Measurements from ENCODE around the gene CLMP.

Gene CLMP

GRCh38 chr11:123187248-123187647 lies 7.8 kb downstream of the CLMP start:
- DNase-seq (no peak), ATAC-seq (no peak)
- Mint-ChIP-seq H3K27ac (no peak overlapping the region), H3K4me1 (peaks cover 17% of the 10 kb centered on the region), H3K27me3 (peaks cover 66% of the 10 kb centered on the region), H3K4me3 (no peak overlapping the region), H3K9me3 (no peaks in the 10 kb centered on the region)

- Mint-ChIP-seq H3K4me1 (peaks cover 10% of the 10 kb centered on the region), H3K9me3 (no peaks in the 10 kb centered on the region), H3K4me3 (no peak overlapping the region), H3K27ac (no peak overlapping the region), H3K27me3 (peaks cover 66% of the 10 kb centered on the region)
- DNase-seq = no peak
- ATAC-seq = no peak
Measured at GRCh38 chr11:123186286-123186685, 8.8 kb downstream of the CLMP start.

GRCh38 chr11:123185326-123185725 lies 9.7 kb downstream of the CLMP start:
- Mint-ChIP-seq H3K27ac (no peak overlapping the region), H3K4me1 (peaks cover 10% of the 10 kb centered on the region), H3K9me3 (no peaks in the 10 kb centered on the region), H3K27me3 (peaks cover 61% of the 10 kb centered on the region), H3K4me3 (no peak overlapping the region)
- ATAC-seq (no peak), DNase-seq (no peak)

DNA sequence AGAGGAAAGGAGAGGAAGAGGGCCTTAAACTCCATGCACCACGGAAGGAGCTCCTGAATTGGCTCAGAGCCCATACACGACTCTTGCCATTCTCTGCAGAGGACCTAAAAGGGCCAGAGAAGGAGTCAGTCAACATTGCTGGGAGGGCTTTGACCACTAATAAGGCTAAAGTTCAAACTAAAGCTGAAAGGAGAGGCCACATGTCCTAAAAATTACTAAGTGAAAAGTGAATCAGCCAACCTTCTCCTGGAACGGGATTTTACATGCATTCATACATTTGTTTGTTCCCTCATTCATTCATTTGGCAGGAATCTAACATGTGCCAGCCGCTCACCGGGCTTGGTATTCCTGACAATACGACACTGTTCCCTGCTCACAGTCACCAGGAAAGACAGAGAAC lies 10.5 kb downstream of the CLMP start:
- H3K27ac Mint-ChIP-seq = no peak overlapping the region
- peaks cover 10% of the 10 kb centered on the region for H3K4me1 Mint-ChIP-seq
- ATAC-seq (no peak), DNase-seq (no peak)
- H3K27me3 Mint-ChIP-seq = peaks cover 57% of the 10 kb centered on the region
- H3K4me3 Mint-ChIP-seq = no peak overlapping the region
- no peaks in the 10 kb centered on the region for H3K9me3 Mint-ChIP-seq

- no peak for DNase-seq
- peak; percentile 78 for ATAC-seq
- Mint-ChIP-seq H3K4me1 (peaks cover 7% of the 10 kb centered on the region), H3K27ac (no peak overlapping the region), H3K9me3 (no peaks in the 10 kb centered on the region), H3K4me3 (no peak overlapping the region), H3K27me3 (peaks cover 52% of the 10 kb centered on the region)
Measured at GRCh38 chr11:123183391-123184099, 11.5 kb downstream of the CLMP start.

- no peak for DNase-seq
- Mint-ChIP-seq H3K4me1 (no peaks in the 10 kb centered on the region), H3K27ac (no peak overlapping the region), H3K27me3 (peaks cover 36% of the 10 kb centered on the region), H3K9me3 (peaks cover 0 to 1% of the 10 kb centered on the region in 2 donors), H3K4me3 (no peak overlapping the region)
- ATAC-seq = no peak
Measured at GRCh38 chr11:123181767-123182500, 13.1 kb downstream of the CLMP start.

- H3K9me3 Mint-ChIP-seq = peaks cover 0 to 5% of the 10 kb centered on the region in 2 donors
Measured at GRCh38 chr11:123181075-123181474, 14.0 kb downstream of the CLMP start.

GRCh38 chr11:123180574-123180973 lies 14.5 kb downstream of the CLMP start:
- DNase-seq = no peak
- H3K27me3 Mint-ChIP-seq = peaks cover 30% of the 10 kb centered on the region
- no peaks in the 10 kb centered on the region for H3K4me1 Mint-ChIP-seq
- H3K9me3 Mint-ChIP-seq = peaks cover 0 to 5% of the 10 kb centered on the region in 2 donors
- no peak for ATAC-seq
- no peak overlapping the region for H3K4me3 Mint-ChIP-seq
- peak overlapping the region in 1 of 2 donors; percentile 9 for H3K27ac Mint-ChIP-seq

More at GRCh38 chr11:123181075-123181474, 14.0 kb downstream of the CLMP start:
- Mint-ChIP-seq H3K27ac (peak overlapping the region in 1 of 2 donors; percentile 30), H3K4me1 (no peaks in the 10 kb centered on the region), H3K4me3 (no peak overlapping the region), H3K27me3 (peaks cover 31% of the 10 kb centered on the region)
- DNase-seq = no peak
- no peak for ATAC-seq

GRCh38 chr11:123180166-123180565 lies 14.9 kb downstream of the CLMP start:
- Mint-ChIP-seq H3K4me1 (no peaks in the 10 kb centered on the region), H3K4me3 (no peak overlapping the region), H3K27ac (peak overlapping the region in 1 of 2 donors; percentile 9), H3K9me3 (peaks cover 0 to 5% of the 10 kb centered on the region in 2 donors), H3K27me3 (peaks cover 26% of the 10 kb centered on the region)
- no peak for ATAC-seq
- DNase-seq = no peak

GRCh38 chr11:123179586-123179985 lies 15.5 kb downstream of the CLMP start:
- DNase-seq = no peak
- no peak for ATAC-seq
- no peak overlapping the region for H3K4me3 Mint-ChIP-seq
- H3K4me1 Mint-ChIP-seq = no peaks in the 10 kb centered on the region
- peaks cover 20% of the 10 kb centered on the region for H3K27me3 Mint-ChIP-seq
- H3K27ac Mint-ChIP-seq = no peak overlapping the region
- peaks cover 0 to 5% of the 10 kb centered on the region in 2 donors for H3K9me3 Mint-ChIP-seq

DNA sequence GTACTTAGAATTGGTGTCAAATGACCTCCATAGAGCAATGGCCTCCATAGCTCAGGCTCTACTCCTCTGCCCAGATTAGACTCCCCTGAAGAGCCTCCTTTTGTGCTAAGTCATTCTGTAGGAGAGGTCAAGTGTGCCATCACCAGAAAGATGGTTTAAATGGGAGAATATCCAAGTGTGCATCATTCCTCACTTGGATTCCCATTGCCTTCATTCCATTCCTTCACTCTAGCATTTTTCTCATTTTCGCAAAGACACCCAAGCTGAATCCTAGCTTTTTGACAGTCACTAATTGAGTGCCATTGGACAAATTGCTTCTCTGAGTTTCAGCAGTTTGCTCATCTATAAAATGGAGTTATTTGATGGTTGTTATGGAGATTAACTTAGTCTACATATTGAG lies 16.9 kb downstream of the CLMP start:
- H3K4me1 Mint-ChIP-seq = no peaks in the 10 kb centered on the region
- ATAC-seq (no peak), DNase-seq (no peak)
- H3K9me3 Mint-ChIP-seq = peaks cover 0 to 5% of the 10 kb centered on the region in 2 donors
- peaks cover 16% of the 10 kb centered on the region for H3K27me3 Mint-ChIP-seq
- no peak overlapping the region for H3K4me3 Mint-ChIP-seq
- no peak overlapping the region for H3K27ac Mint-ChIP-seq

GRCh38 chr11:123176785-123177184 lies 18.3 kb downstream of the CLMP start:
- Mint-ChIP-seq H3K4me3 (no peak overlapping the region), H3K27ac (no peak overlapping the region), H3K4me1 (no peaks in the 10 kb centered on the region)

GRCh38 chr11:123174196-123175183 lies 20.6 kb downstream of the CLMP start:
- no peaks in the 10 kb centered on the region for H3K4me1 Mint-ChIP-seq
- no peak for DNase-seq
- H3K27me3 Mint-ChIP-seq = no peaks in the 10 kb centered on the region
- H3K9me3 Mint-ChIP-seq = peaks cover 0 to 5% of the 10 kb centered on the region in 2 donors
- no peak for ATAC-seq
- H3K27ac Mint-ChIP-seq = no peak overlapping the region
- no peak overlapping the region for H3K4me3 Mint-ChIP-seq

More at GRCh38 chr11:123176785-123177184, 18.3 kb downstream of the CLMP start:
- Mint-ChIP-seq H3K27me3 (peaks cover 3% of the 10 kb centered on the region), H3K9me3 (peaks cover 0 to 5% of the 10 kb centered on the region in 2 donors)
- DNase-seq (no peak), ATAC-seq (peak; percentile 26)

GRCh38 chr11:123173856-123174186 lies 21.2 kb downstream of the CLMP start:
- no peak for DNase-seq
- Mint-ChIP-seq H3K27me3 (peaks cover 3% of the 10 kb centered on the region), H3K9me3 (peaks cover 0 to 5% of the 10 kb centered on the region in 2 donors), H3K4me1 (no peaks in the 10 kb centered on the region), H3K27ac (no peak overlapping the region), H3K4me3 (no peak overlapping the region)
- no peak for ATAC-seq

DNA sequence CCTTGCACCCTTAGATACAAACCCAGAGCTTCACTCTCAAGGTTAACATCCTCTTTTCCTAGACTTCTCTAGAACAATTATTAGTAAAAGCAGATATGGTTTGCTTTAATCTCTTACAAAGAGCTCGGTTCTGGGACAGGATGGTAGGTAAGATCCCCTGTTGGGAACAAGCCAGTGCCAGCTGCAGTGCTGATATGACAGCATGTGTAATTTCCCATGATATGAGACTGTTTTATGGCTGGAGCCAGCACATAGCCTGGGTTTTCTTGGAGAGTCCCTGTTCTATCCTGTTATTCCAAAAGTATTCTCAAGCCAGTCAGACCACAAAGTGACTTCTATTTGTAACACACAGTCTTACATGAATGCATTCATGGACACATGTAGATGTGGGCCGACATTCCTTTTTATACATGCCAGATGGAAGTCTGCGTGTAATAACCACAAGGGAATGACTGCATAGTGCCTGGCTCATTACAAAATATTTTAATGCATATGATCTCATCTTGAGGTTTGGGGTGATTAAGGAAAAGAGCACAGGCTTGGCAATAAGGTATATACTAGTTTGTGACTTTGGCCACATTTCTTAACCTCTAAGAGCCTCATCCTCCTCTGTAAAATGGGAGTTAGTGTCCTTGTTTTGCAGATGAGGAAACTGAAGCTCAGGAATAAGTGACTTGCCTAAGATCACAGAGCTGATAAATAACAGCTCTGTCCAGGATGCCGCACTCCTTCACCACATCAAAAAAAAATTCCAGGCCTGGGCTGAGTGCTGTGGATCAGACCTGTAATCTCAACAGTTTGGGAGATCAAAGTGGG lies 21.8 kb downstream of the CLMP start:
- Mint-ChIP-seq H3K9me3 (peaks cover 0 to 5% of the 10 kb centered on the region in 2 donors), H3K4me3 (no peak overlapping the region), H3K27me3 (peaks cover 9% of the 10 kb centered on the region), H3K27ac (no peak overlapping the region), H3K4me1 (no peaks in the 10 kb centered on the region)
- DNase-seq (no peak), ATAC-seq (no peak)

Data from stimulated activated naive CD8-positive, alpha-beta T cell treated with anti-CD3 and anti-CD28 coated beads, Interleukin-15, amount 100 ng/mL, for 72 hours (primary cell).